Left kidney (tissue), 2 donors: ENCODE data around the gene ATP1A3. TPM values are rescaled to one million over a fixed set of nuclear protein-coding genes. Genes with fewer than 3 reads are reported as not detected.
"Not testable (repeated sequence)": the region's sequence is repeated elsewhere in the genome, so short reads cannot be mapped to it uniquely, and the experiment has no call there.

Experiments
- DNase-seq: peaks from one replicate; pipeline ENCODE4 v3.0.0-alpha.2; 2013
- polyA plus RNA-seq: library from polyadenylated mRNA; unstranded; fragments of 120-200 nt; gene quantifications from one replicate; pipeline ENCODE4 v1.2.1, GENCODE V29; 2013; ENCODE audit not compliant: insufficient read length

Gene ATP1A3
- polyA plus RNA-seq, 1 donor, result 0.65 TPM

DNA sequence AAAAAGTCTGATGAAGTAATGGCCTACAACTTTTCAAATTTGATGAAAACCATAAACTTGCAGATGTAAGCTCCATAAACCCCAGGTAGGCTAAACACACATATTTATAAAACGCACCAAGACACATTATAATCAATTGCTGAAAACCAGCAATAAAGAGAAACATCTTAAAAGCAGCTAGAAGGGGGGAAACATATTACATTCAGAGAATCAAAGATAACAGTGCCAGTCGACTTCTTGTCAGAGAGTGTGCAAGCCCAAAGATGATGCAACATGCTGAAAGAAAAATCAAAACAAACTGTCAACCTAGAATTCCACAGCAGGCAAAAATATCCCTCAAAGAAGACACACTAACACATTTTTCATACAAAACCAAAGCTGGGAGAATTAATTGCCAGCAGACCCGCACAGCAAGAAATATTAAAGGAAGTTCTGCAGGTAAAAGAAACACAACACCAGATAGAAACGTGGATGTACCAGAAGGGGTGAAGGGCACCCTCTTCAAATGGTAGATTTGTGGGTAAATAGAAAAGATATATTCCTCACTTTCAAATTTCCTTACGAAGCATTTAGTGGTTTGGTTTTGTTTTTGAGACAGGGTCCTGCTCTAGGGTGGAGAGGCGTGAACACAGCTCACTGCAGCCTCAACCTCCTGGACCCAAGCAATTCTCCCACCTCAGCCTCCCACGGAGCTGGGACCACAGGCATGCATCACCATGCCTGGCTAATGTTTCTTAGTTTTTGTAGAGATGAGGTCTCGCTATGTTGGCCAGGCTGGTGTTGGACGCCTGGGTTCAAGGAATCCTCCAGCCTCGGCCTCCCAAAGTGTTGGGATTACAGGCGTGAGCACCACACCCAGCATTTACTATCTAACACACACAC, 16.5 kb upstream of the ATP1A3 start:
- DNase-seq, result no peak

DNA sequence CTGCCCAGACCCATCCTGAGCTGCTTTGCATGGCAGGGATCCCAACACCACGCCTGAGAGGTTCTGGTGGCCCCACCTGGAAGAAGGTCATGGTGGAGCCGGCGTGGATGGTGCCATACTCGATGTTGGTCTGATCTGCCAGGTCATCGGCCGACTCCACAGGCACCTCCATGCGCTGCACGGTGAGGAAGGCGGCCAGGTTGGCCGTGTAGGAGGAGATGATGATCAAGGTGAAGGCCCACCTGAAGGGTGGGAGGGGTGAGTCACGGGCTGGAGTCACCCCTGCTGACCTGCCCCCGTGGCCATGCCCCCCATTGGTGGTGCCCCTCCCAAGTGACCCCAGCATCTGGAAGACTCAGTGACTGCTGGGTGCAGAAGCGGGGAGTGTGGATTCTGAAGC, 12.5 kb upstream of the ATP1A3 start:
- DNase-seq, result no peak

GRCh38 chr19:42005504-42005903, 11.5 kb upstream of the ATP1A3 start:
- no peak for DNase-seq

DNA sequence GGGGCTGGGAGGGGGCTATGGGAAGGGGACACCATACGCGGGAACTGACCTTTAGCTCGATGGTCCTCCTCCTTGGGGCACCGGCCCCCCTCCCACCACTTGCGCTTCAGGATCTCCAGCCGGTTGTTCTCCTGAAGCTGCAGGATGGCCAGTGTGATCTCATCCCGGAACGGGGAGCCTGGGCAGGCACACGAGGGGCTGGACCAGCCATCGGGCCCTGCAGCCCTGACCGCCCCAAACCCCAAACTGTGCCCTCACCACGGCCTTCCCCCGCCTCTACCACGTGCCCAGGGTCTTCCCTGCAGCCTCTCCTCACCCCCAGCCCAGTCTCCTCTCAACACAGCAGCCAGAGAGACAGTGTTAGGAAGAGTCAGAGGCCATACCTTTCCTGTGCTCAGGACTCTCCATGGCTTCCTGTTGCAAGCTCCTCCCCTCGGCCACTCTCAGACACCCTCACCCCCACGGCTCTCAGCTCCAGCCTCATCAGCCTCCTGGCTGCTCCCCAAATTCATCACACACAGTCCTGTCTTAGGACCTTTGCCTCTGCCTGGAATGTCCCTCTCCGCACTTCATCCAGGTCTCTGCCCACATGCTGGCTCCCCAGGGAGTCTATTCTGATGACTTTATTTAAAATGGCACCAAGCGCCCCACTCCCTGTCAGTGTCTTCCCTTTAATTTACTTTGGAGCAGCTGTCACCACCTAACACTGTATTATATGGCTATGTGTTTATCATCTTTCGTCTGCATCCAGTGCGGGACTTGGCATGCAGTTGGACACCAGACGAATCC, 9.7 kb upstream of the ATP1A3 start:
- DNase-seq, result no peak

- no peak for DNase-seq
Measured at GRCh38 chr19:41999878-42000208, 5.8 kb upstream of the ATP1A3 start.

DNA sequence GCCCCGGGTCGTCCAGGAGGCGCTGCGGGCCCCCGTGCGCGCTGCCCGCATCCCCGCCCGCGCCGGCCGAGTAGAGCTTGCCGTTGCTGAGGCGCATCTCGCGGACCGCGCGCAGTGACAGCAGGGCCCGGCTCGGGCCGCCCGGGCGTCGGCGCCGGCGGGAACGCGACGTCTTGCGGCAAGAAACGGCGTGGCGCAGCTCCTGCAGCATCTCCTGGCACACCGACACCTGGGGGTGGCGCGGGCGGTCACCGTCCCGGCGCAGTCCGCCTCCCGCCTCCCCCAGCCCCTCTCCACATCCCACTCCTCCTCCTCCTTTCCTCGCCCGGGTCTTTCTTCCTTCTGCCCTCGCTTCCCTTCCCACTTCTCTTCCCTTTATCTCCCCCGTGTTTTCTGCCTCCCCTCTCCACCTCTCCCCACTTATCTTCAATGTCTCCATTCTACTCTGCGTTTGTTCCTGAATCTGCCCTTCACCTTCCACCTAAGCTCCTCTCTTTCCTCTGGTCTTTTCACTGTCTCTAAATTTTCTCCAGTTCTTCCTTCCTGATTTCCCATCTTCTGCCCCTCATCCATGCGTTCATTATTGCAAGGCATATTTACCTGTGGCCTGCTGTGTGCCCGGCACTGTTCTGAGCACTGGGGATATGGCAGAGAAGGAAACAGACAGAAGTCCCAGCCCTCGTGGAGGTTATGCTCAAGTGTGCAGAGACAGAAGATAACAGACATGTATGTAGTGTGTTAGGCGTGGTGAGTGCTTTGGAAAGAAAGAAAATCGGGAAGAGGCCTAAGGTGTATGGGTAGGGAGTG, 5.2 kb upstream of the ATP1A3 start:
- no peak for DNase-seq

DNA sequence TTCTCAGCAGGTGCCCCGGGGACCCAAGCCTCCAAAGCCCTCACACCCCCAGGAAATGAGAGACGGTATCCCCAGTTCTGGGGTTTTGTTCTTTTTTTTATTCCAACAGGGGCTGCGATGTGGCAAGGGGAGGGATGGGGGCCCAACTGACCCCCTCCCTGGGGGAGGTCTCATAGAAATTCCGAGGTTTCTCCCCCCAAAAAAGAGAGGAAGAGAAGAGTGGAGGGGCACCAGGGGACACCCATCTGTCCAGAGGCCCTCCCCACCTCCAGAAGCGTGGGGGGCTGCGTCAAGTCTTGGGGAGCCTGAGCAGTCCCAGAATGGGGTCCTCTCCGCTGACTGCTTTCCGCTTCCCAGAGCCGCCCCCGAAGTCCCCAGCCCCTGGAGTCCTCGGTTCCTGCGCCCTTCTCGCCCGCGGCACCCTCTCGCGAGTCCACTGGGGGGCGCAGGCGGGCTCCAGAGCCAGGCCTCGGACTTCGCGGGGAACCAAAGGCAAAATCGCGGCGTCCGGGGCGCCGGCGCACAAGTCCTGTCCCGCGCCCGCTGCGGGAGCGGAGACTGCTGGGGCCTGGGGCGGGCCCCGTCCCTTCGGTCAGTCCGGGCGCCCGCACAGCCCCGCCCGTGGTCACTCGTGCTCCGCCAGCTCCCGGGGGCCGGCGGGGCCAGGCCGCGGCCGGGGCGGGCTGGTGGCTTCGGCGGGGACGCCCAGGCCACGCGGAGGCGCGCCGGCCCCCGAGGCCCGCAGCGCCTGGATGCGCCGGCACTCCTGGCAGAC, 4.4 kb upstream of the ATP1A3 start:
- no peak for DNase-seq

- no peak for DNase-seq
Measured at GRCh38 chr19:41997851-41998229, 3.8 kb upstream of the ATP1A3 start.

GRCh38 chr19:41997121-41997850, 3.3 kb upstream of the ATP1A3 start:
- DNase-seq, result peak; percentile 45

DNA sequence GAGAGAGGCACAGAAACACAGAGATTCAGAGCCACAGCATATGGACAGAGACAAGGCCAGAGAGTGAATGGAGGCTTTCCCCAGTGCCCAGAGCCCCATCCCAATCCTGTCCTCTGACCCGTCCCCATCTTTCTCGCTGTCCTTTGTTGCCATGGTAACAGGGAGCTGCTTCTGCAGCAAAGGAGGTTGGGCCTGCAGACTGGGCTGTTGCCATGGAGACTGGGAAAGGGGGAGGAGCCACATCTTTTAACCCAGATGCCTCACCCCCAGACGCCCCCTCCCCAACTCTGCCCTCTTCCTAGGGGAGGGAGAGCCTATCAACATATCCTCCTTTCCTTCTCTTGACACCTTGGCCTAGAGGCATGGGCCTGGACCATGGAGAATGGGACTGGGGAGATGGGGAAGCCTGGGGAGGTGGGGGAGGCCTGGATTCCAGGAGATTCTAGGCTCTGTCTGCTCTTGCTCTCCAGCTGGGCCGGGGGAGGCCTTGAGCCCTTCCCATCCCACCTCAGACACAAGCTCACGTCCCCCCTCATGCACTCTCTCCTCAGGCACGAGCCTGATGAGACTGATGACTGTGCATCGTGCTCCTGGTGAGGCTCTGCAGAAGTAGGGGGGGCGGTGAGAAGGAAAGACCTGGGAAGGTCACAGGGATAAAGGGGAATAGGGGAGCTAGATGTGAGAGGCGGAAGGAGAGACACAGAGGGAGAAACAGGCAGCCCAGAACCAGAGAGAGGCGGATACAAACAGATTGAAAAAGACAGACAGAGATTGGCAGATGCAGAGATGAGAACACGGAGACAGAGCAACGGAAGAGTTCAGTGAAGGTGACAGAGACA, 2.1 kb upstream of the ATP1A3 start:
- no peak for DNase-seq

DNA sequence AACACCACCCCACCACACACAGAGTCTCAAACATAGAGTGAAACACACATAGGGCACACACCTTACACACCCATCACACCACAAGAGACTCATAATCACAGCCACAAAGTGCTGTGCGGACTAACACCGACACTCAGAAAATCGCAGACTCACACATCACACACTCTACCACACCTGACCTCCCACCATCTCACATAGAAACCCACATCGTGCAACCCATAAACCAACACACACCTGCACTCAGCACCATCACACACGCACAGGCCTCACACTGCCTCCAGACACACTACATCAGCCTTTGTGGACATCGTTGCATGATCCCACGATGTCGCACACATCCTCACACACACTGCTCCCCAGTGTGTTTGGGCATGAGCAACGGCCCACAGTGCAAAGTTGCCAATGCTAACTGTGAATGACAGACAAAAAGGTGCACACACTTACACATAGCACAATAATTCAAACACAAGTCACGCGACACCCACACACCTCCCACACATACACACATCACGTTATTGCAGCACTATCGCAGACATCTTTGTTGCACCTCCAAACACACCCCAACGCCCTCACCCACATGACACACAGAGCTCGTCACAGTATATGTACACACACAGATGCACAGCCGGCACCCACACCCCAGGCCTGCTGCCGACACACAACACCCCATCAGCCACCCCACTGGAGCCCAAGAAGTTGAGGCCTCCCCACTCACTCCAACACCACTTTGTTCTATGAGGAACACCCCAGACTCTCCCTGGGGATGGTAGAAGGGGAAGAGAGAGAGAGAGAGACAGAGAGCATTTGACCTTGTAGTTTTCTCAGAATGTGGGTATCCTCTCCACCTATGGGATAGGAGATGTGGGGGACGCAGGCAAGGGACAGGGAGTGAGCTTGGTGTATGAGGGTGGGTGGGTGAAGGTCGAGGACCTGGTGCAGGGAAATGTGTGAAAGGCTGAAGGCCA, 1.2 kb upstream of the ATP1A3 start:
- DNase-seq, result no peak

DNA sequence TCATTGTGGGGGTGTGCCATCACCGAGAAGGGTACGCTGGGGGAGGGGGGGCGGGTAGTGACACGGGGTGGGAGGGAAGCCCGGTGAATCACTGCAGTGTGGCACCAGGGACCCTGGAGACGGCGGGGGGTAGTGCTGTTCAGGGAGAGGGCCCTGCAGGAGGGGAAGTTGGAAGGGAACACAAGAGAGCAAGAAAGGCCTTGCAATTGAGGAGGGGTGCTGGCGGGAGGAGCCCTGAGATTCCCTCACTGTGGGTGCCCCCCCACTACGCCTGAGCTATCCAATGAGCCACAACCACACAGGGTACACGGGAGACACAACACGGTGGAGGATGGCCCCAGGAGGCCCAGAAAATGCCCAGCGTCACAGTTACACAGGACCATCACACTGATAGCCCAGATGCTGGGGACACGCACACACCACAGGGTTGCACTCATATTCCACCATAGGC, 516 bp upstream of the ATP1A3 start:
- no peak for DNase-seq

- DNase-seq, result not testable (repeated sequence)
Measured at GRCh38 chr19:41991925-41992569, 2.0 kb downstream of the ATP1A3 start.

- DNase-seq, result no peak
Measured at GRCh38 chr19:41991025-41991424, 3.0 kb downstream of the ATP1A3 start.

DNA sequence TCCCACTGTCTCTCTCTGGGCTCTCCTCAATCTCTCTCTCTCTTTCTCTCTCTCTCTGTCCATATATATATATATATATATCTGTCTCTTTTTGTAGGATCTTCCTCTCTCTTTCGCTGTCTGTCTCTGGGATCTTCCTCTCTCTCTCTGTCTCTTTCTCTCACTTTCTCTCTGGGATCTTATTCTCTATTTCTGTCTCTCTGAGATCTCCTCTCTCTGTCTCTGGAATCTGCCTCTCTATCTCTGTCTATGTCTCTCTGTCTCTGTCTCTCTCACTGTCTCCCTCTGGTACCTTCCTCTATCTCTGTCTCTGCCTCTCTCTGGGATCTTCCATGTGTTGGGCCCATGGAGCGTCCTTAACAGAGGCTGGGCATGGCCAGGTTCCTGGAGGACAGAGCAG, 3.4 kb downstream of the ATP1A3 start:
- DNase-seq, result no peak

GRCh38 chr19:41990028-41990427, 4.0 kb downstream of the ATP1A3 start:
- no peak for DNase-seq

- no peak for DNase-seq
Measured at GRCh38 chr19:41988947-41989346, 5.1 kb downstream of the ATP1A3 start.

DNA sequence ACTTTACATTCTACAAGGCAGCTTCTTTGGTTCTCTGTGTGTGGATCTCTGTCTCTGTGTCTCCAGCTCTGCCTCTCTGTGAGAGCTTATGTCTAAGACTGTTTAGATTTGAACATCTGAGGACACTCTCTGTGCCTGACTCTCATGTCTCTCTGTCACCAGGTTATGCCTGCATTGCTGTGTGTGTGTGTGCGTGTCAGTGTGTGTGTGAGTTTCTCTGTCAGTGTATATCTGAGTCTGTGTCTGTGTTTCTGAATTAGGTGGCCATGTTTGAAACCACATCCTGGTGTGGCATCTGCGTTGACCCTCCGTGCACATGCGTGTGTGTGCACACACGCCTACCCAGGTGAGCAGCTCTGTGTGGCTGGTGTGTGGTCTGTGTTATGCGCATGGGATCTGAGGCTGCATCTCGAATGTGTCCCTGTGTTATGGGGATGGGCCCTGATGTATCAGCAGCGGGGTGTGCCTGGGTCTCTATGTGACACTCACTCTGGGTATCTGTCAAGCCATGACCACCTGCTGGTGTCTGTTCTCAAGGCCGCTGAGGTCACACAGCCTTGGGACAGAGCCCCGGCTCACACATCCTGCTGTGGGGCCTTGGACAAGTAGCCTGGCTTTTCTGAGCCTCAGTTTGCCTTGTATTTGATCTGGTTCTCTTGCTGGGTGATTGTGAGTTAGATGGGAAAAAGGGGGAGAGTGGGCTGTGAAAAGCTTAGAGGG, 6.7 kb downstream of the ATP1A3 start:
- DNase-seq, result no peak
